Mucosa of descending colon (tissue), 3 donors: ENCODE measurements around the gene KIFC1. TPM values are rescaled to one million over a fixed set of nuclear protein-coding genes. Genes with fewer than 3 reads are reported as not detected.

Experiments
- ATAC-seq: fragments of 200-7000 bp; cut with Tn5 transposase; one replicate; pipeline ENCODE4 v1.9.1; 2020; ENCODE audit warnings: mild to moderate bottlenecking, moderate library complexity
- DNase-seq, 3 donors: peaks; one replicate each; pipeline ENCODE4 v3.0.0-alpha.2; 2020
- H3K36me3 ChIP-seq: fragments of 200-600 bp; one replicate; pipeline ENCODE4 v1.8.0; 2021; ENCODE audit warnings: low read depth, mild to moderate bottlenecking
- H3K4me1 ChIP-seq: fragments of 200-600 bp; one replicate; pipeline ENCODE4 v1.8.0; 2021; ENCODE audit warnings: low read depth, mild to moderate bottlenecking
- H3K4me3 ChIP-seq: fragments of 200-600 bp; one replicate; pipeline ENCODE4 v1.8.0; 2021; ENCODE audit warnings: mild to moderate bottlenecking
- H3K9me3 ChIP-seq: fragments of 200-600 bp; one replicate; pipeline ENCODE4 v1.8.0; 2021; ENCODE audit warnings: mild to moderate bottlenecking
- intact Hi-C, 2 donors: fragments of 100-400 bp; cut with DNase I in 1 of 2; cut with micrococcal nuclease in 1 of 2; formaldehyde crosslinking; loops; one replicate each; pipeline versions ENCODE4 v1.11.0 to v1.11.1; 2022; cut with DNase I, micrococcal nuclease
- total RNA-seq, 3 donors: library from RNA; stranded (reverse); fragmentation: NEBNext Ultra II Directional in 2 of 3; extraction: Animal tissue kit (Norgen Biotek cat#: 25700) in 2 of 3; gene quantifications; one replicate each; pipeline versions ENCODE4 v1.2.1 to v1.2.4, GENCODE V29; 2021 to 2023
- TF ChIP-seq, protein P1 (sequence below): fragments of 200-600 bp; IDR thresholded peaks from one replicate; pipeline ENCODE4 v1.8.0; 2022; ENCODE audit warnings: antibody characterized with exemption, mild to moderate bottlenecking
- donor health status: DM: no; HTN: no; CAD: no; lungs with moderate emphysema.
- donor health status: DM: no; HTN: no; CAD: no.
- donor health status: DM: no; HTN: yes; CAD: no.

The KIFC1 gene
- total RNA-seq, 3 donors from 2014 or later: 3.5 to 21.1 (median 6.3) TPM

DNA sequence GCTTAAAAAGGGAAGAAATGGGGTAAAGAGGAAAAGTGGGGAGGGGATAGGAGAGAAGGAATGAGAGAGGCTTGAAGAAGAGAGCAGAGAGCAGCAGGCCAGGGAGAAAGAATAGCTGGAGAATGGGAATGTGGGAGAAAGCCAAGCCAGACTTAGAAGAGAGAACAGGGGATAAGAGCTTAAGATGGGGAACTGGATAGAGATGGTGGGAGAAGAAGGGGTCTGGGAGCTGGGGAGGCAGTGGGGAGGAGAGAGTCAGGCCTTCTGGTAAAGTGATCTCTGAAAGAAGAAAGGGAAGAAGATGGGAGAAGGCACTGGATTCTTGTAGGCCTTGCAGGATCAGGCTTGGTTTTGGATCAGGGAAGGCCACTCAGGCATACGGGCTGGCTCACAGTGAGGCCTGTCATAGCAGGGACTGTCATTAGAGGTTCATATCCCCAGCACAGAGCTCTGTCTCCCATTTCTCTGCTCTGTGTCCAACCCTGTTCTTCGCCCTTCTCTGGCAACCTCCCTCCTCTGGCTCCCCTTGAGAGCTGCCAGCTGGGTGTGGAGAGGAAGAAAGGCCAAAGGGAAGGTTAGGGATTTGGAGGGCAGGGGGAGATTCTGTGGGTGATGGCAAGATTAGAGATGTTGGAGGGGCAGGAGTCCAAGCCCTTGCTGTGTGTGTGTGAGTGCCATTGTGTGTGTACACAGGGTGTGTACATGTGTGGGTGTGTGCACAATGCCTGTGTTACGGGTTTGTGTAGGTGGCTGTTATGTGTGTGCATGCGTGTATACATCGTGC, 37.5 kb downstream of the KIFC1 start:
- TF ChIP-seq, protein P1, sequence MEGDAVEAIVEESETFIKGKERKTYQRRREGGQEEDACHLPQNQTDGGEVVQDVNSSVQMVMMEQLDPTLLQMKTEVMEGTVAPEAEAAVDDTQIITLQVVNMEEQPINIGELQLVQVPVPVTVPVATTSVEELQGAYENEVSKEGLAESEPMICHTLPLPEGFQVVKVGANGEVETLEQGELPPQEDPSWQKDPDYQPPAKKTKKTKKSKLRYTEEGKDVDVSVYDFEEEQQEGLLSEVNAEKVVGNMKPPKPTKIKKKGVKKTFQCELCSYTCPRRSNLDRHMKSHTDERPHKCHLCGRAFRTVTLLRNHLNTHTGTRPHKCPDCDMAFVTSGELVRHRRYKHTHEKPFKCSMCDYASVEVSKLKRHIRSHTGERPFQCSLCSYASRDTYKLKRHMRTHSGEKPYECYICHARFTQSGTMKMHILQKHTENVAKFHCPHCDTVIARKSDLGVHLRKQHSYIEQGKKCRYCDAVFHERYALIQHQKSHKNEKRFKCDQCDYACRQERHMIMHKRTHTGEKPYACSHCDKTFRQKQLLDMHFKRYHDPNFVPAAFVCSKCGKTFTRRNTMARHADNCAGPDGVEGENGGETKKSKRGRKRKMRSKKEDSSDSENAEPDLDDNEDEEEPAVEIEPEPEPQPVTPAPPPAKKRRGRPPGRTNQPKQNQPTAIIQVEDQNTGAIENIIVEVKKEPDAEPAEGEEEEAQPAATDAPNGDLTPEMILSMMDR: no peak
- intact Hi-C loops: no loop called here
- no peaks in the 10 kb centered on the region for H3K9me3 ChIP-seq
- no peak for ATAC-seq
- H3K4me3 ChIP-seq: no peak overlapping the region
- H3K36me3 ChIP-seq: no peaks in the 10 kb centered on the region
- peaks cover 27% of the 10 kb centered on the region for H3K4me1 ChIP-seq
- peak in 1 of 3 donors; percentile 22 for DNase-seq

DNA sequence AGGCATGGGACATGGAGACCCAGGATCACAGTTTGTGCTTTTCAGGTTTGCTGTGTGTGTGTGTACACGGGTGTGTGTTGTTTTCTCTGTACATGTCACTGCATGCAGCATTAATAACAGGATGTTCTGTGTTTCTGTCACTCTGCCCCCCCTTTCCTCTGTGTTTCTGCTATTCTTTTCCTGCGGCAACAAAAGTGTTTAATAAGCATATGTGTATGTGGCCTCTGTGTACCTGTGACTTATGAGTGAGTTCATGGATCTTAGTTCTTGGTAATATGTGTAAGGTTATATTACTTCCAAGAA, 38.1 kb downstream of the KIFC1 start:
- Histone ChIP-seq H3K4me3 (no peak overlapping the region), H3K4me1 (peaks cover 22% of the 10 kb centered on the region), H3K36me3 (no peaks in the 10 kb centered on the region), H3K9me3 (no peaks in the 10 kb centered on the region)
- intact Hi-C loops: no loop called here
- ATAC-seq (no peak), DNase-seq (no peak)
- TF ChIP-seq, protein P1: no peak

DNA sequence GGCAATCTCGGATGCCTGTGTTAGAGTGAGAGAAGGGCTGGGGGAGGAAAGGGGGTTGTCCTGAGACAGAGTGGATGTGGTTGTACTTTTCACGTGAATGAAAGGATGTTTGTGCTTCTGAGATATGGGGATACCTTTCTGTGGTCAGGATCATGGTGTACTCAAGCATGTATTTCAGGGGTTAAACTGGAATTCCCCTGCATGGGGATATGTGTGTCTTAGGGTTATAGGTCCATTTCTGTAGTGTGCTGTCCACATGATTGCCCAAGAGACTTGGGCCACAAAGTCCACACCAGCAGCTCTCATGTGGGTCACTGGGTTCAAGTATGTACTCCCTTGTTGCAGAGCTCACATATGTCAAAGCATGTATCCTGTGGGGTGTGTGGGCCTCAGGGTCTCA, 38.7 kb downstream of the KIFC1 start:
- H3K4me3 ChIP-seq: no peak overlapping the region
- TF ChIP-seq, protein P1: no peak
- peaks cover 15% of the 10 kb centered on the region for H3K4me1 ChIP-seq
- ATAC-seq (no peak), DNase-seq (no peak)
- no peaks in the 10 kb centered on the region for H3K36me3 ChIP-seq
- intact Hi-C loops: no loop called here
- no peaks in the 10 kb centered on the region for H3K9me3 ChIP-seq

DNA sequence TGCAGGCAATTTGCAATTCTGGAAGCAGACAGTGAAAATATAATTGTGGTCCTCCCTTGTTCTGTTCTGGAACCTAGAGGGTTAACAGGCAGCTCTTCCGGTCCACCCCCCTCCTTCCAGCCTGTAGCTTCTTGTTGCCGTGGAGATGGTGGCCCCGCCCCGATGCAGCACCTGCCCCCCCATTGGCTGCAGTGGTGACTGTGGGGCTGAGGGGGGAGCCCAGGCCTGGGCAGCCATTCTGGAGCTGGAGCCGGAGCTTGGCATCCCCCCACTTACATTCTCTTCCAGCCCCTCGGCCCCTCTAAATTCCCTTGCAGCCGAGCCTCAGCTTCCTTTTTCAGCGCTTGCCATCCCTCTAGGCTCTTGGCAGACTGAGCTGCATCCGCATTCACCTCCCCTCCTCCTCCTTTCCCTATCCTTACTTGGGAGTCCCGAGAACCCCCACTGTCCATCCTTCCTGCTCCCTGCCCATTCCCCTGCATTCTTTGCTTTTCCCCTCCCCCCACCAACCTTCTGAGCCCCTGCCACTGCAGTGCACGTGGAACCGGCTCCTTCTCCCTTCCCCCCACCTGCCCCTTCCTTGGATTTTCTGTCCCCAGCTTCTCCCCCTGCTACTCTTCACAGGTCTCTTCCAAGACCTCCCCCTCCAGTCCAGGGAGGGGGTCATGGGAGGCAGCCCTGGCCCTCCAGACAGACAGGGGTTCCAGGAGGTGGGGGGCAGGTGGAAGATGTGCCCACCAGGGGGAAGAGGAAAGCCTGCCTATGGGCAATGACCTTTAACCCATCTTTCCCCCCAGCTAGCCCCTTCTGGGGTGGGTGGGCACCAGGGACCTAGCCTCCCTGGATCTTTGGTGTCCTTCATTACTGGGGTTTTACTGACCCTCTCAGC, 39.6 kb downstream of the KIFC1 start:
- DNase-seq: peak; percentile 65 to 86 (median 72)
- peaks cover 14% of the 10 kb centered on the region for H3K4me1 ChIP-seq
- ATAC-seq: peak; percentile 56
- H3K36me3 ChIP-seq: no peaks in the 10 kb centered on the region
- TF ChIP-seq, protein P1: no peak
- H3K9me3 ChIP-seq: no peaks in the 10 kb centered on the region
- intact Hi-C loops: no loop called here
- no peak overlapping the region for H3K4me3 ChIP-seq

DNA sequence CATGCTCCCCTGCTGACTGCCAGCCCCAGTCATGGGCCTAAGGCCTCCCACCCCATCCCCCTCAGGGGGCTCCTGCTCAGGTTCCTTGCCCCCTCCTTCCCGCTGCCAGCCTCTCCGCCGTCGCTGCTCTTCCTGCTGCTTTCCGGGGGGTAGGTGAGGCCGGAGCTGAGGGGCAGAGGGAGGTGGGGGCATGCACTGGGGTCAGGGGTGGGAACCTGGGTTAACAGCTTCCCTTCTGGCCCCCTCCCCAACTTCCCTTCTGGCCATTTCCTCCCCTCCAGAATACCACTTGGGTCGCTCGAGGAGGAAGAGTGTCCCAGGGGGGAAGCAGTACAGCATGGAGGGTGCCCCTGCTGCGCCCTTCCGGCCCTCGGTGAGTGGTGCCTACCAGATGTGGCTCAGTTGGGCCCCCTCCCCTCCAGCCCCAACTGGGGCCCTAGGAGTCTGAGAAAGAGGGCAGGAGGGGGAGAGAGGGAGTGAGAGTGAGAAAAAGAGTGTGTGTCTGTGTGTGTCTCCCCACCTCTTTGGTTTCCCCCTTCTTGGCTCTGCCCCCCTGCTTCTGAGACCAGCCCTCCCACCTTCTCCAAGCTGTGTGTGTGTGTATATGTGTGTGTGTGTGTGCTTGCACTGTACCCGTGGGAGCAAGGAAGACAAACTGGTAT, 40.4 kb downstream of the KIFC1 start:
- H3K4me1 ChIP-seq: peaks cover 9% of the 10 kb centered on the region
- H3K4me3 ChIP-seq: no peak overlapping the region
- no peaks in the 10 kb centered on the region for H3K9me3 ChIP-seq
- DNase-seq: peak in 1 of 3 donors; percentile 23
- TF ChIP-seq, protein P1: no peak
- ATAC-seq: no peak
- intact Hi-C loops: no loop called here
- H3K36me3 ChIP-seq: no peaks in the 10 kb centered on the region
